Heart left ventricle (tissue), 16 donors: Measurements from ENCODE around the gene COBL. TPM values are rescaled to one million over a fixed set of nuclear protein-coding genes. Genes with fewer than 3 reads are reported as not detected.

Experiments
- ATAC-seq, 4 donors: fragments of 200-7000 bp; cut with Tn5 transposase; one replicate each; pipeline ENCODE4 v1.9.1; 2020 to 2022; ENCODE audit warnings: moderate library complexity in 4 of 4, mild to moderate bottlenecking in 3 of 4, moderate number of reproducible peaks in 1 of 4
- DNase-seq, 5 donors: peaks; one replicate each; pipeline ENCODE4 v3.0.0-alpha.2; 2020
- H3K27ac ChIP-seq, 12 donors: fragments of 200-600 bp; sonication (generic) in 4 of 12; one replicate each; pipeline versions ENCODE4 v1.5.0 to v1.8.0; 2016 to 2022; ENCODE audit warnings: mild to moderate bottlenecking in 2 of 12
- H3K27me3 ChIP-seq, 9 donors: fragments of 200-600 bp; sonication (generic) in 2 of 9; one replicate each; pipeline versions ENCODE4 v1.5.1 to v1.8.0; 2016 to 2022; ENCODE audit warnings: mild to moderate bottlenecking in 3 of 9
- H3K36me3 ChIP-seq, 9 donors: fragments of 200-600 bp; sonication (generic) in 2 of 9; one replicate each; pipeline versions ENCODE4 v1.5.0 to v1.8.0; 2018 to 2022; ENCODE audit warnings: mild to moderate bottlenecking in 2 of 9
- H3K4me1 ChIP-seq, 12 donors: fragments of 200-600 bp; sonication (generic) in 4 of 12; one replicate each; pipeline versions ENCODE4 v1.5.0 to v1.8.0; 2016 to 2022; ENCODE audit warnings: mild to moderate bottlenecking in 3 of 12
- H3K4me3 ChIP-seq, 12 donors: fragments of 200-600 bp; sonication (generic) in 4 of 12; one replicate each; pipeline versions ENCODE4 v1.5.0 to v1.8.0; 2017 to 2022; ENCODE audit warnings: mild to moderate bottlenecking in 9 of 12, moderate library complexity in 4 of 12
- H3K9me3 ChIP-seq, 12 donors: fragments of 200-600 bp; sonication (generic) in 4 of 12; one replicate each; pipeline versions ENCODE4 v1.5.0 to v1.8.0; 2016 to 2022; ENCODE audit warnings: mild to moderate bottlenecking in 1 of 12
- CTCF ChIP-seq, 12 donors: fragments of 200-600 bp; sonication (generic) in 4 of 12; IDR thresholded peaks; one replicate each; pipeline versions ENCODE4 v1.5.0 to v1.8.0; 2018 to 2022; ENCODE audit warnings: antibody characterized with exemption in 12 of 12, mild to moderate bottlenecking in 5 of 12
- POLR2A ChIP-seq, 2 donors: fragments of 450-650 bp; IDR thresholded peaks; one replicate each; pipeline ENCODE4 v1.6.1; 2017; ENCODE audit warnings: antibody characterized with exemption in 2 of 2, mild to moderate bottlenecking in 2 of 2, moderate library complexity in 2 of 2
- WGBS, 4 donors: extraction: QIAGEN DNeasy Blood & Tissue Kit in 2 of 4; methylation state at CpG; one replicate each; pipeline versions ENCODE4 v1.1.5 to v1.1.7; 2013 to 2018; 5-methylcytosine and 5-hydroxymethylcytosine counted together
- intact Hi-C, 10 donors: fragments of 100-400 bp; cut with DNase I; formaldehyde crosslinking; loops; one replicate each; pipeline versions ENCODE4 v1.11.1 to v1.14.2; 2022
- polyA plus RNA-seq, 2 donors: library from polyadenylated mRNA; stranded (reverse); fragments of 200-250 nt; gene quantifications; one replicate each; pipeline ENCODE4 v1.2.3, GENCODE V29; 2013
- total RNA-seq, 9 donors: library from RNA; depleted of rRNA in 2 of 9; stranded (reverse); fragments of >200 nt in 2 of 9; fragmentation: NEBNext Ultra II Directional in 3 of 9; extraction: Animal tissue kit (Norgen Biotek cat#: 25700) in 3 of 9; gene quantifications; one replicate each; pipeline versions ENCODE4 v1.1.0 to v1.2.4, GENCODE V29; 2016 to 2023
- donor health status: ischemic (EF 13 %, LVEDD 7.1; RV severe dilation, severe dysfunction).
- donor health status: healthy with polysubstance abuse.
- donor health status: DM: no; HTN: yes; CAD: no.
- donor health status: DM: no; HTN: no; CAD: no.
- donor health status: ischemic (EF 25% LVEDD 6.9; RV normal size, moderate dysfunction).
- donor health status: ischemic (EF 25% LVEDD 5.7; RV mildly dilated, moderate dysfunction).
- donor health status: healthy.
- donor health status: DM: yes; HTN: yes; CAD: no.
- donor health status: ischemic (EF 35%, LVEDD 5.7; RV mildly dilated, moderate dysfunction).
- donor health status: nonischemic (EF 11% LVEDD 7.7; RV severe dilation, severe dysfunction).
- donor health status: DM: yes; HTN: yes; CAD: no.
- donor health status: PGD.
- donor health status: ischemic (EF 29% LVEDD 5.4; RV normal size, mild dysfunction).
- donor health status: nonischemic (EF 23%, LVEDD 6.1; RV moderate dilation, normal function).

The COBL gene
- total and polyA plus RNA-seq, 11 donors = 25.9 to 123 (median 80.4) TPM

- intact Hi-C loops = no loop called here
- no peaks in the 10 kb centered on the region for H3K27me3 ChIP-seq
- DNase-seq (no peak), ATAC-seq (peak in 3 of 4 donors; percentile 37 to 77 (median 77))
- no peaks in the 10 kb centered on the region for H3K9me3 ChIP-seq
- no peak overlapping the region for H3K27ac ChIP-seq
- no peak overlapping the region for H3K4me3 ChIP-seq
- TF ChIP-seq CTCF (IDR thresholded peaks at IDR 0.05) = no peak
- TF ChIP-seq POLR2A (IDR thresholded peaks at IDR 0.05) = no peak
- H3K4me1 ChIP-seq = peaks cover 0 to 14% (median 0%) of the 10 kb centered on the region in 12 donors
- no peaks in the 10 kb centered on the region for H3K36me3 ChIP-seq
- WGBS, 4 donors = 19 to 47% (median 39%) methylated on average over 2 of the region's 2 CpGs
Measured at GRCh38 chr7:51025668-51026067, 290.9 kb downstream of the COBL start.

- Histone ChIP-seq H3K4me1 (peaks cover 0 to 14% (median 0%) of the 10 kb centered on the region in 12 donors), H3K9me3 (no peaks in the 10 kb centered on the region), H3K27ac (no peak overlapping the region), H3K4me3 (no peak overlapping the region), H3K36me3 (no peaks in the 10 kb centered on the region), H3K27me3 (no peaks in the 10 kb centered on the region)
- ATAC-seq (no peak), DNase-seq (peak in 1 of 5 donors; percentile 15)
- intact Hi-C loops = no loop called here
- WGBS, 4 donors = 95 to 98% (median 97%) methylated on average over 16 of the region's 16 CpGs
- TF ChIP-seq POLR2A (IDR thresholded peaks at IDR 0.05) (no peak), CTCF (IDR thresholded peaks at IDR 0.05) (no peak)
Measured at GRCh38 chr7:51024867-51025266, 291.7 kb downstream of the COBL start.

- TF ChIP-seq CTCF (IDR thresholded peaks at IDR 0.05) (no peak), POLR2A (IDR thresholded peaks at IDR 0.05) (no peak)
- intact Hi-C loops = no loop called here
- no peak overlapping the region for H3K4me3 ChIP-seq
- H3K36me3 ChIP-seq = no peaks in the 10 kb centered on the region
- DNase-seq (peak in 1 of 5 donors; percentile 7), ATAC-seq (no peak)
- peaks cover 0 to 7% (median 0%) of the 10 kb centered on the region in 12 donors for H3K4me1 ChIP-seq
- no peaks in the 10 kb centered on the region for H3K9me3 ChIP-seq
- no peaks in the 10 kb centered on the region for H3K27me3 ChIP-seq
- 86 to 93% (median 89%) methylated on average over 6 to 9 of the region's 9 CpGs for WGBS, 4 donors
- no peak overlapping the region for H3K27ac ChIP-seq
Measured at GRCh38 chr7:51023547-51023946, 293.1 kb downstream of the COBL start.

GRCh38 chr7:51022821-51023220 lies 293.8 kb downstream of the COBL start:
- TF ChIP-seq POLR2A (IDR thresholded peaks at IDR 0.05) (no peak), CTCF (IDR thresholded peaks at IDR 0.05) (no peak)
- intact Hi-C loops = no loop called here
- Histone ChIP-seq H3K9me3 (no peaks in the 10 kb centered on the region), H3K27ac (no peak overlapping the region), H3K4me1 (peaks cover 0 to 7% (median 0%) of the 10 kb centered on the region in 12 donors), H3K27me3 (no peaks in the 10 kb centered on the region), H3K4me3 (no peak overlapping the region), H3K36me3 (no peaks in the 10 kb centered on the region)
- DNase-seq = no peak
- whole genome bisulfite sequencing, 4 donors = 93 to 98% (median 95%) methylated on average over 6 of the region's 6 CpGs
- ATAC-seq = no peak
